Urothelium cell line (cell line): ENCODE data around the gene MGME1.
"Not testable (repeated sequence)": the region's sequence is repeated elsewhere in the genome, so short reads cannot be mapped to it uniquely, and the experiment has no call there.

Experiments used
- DNase-seq: peaks from one replicate; pipeline ENCODE4 v3.0.0; 2011; ENCODE audit warnings: low spot score, mixed read lengths
- FAIRE-seq: peaks from 2 replicates; lab custom pipeline; 2011; peaks lifted over from hg19 to GRCh38; lab: Jason Lieb, UNC

Gene MGME1

DNA sequence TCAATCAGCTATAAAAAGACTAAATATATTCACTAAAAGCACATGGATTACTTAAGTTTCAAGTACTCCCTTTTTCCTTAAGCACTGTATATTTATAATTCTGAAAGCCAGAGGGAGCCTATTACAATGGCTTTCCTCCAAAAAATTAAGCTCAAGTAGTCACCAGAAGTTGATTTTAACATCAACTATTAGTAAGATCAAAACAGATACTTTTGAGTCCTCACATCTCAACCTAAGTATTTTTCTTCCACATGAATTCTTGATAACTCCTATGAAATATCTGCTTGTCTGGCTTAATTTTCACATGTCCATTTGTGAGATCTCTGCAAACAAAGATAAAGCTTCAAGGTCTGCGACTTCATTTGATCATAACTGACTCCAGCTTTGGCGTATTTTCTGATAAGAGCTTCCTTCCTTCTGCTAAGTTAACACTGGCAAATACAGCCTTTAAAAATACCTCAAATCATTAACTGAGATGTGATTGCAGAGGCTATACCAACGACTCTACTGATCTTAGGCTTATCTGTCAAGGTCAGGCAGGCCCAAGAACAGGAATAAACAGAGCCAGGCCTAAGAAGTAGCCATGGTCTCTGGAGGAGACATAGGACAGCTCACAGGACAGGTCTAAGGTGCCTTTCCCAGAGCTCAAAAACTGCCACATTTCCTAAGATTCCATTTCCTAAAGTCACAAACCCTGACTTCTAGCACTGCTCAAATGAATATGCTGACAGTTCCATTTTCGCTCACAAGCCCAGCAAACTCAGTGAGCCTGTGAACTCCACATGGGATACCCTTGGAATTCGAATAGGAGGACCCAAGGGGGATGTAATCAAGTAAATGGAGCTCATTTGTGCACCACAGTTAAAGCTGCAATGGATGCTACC lies 10.2 kb upstream of the MGME1 start:
- DNase-seq = no peak
- no peak for FAIRE-seq

DNA sequence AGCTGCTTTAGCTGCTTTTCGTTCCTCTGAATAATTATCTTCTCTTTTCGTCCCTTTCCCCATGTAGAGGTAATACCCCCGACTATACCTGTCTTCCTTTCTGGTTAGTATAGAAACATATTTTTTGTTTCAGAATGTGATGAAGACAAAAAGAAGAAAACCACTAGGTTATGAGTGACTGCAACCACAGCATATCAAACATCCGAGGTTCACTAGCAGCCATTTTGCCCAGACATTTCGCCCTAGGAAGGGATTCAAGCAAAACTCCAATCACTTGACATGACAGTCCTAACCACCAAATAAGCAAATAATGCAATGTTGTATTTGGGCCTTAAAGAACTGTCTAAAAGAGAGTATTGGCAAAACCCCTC lies 9.6 kb upstream of the MGME1 start:
- DNase-seq (no peak), FAIRE-seq (no peak)

- DNase-seq, FAIRE-seq: not testable (repeated sequence)
Observed at GRCh38 chr20:17960400-17960885, 8.4 kb upstream of the MGME1 start.

- no peak for DNase-seq
- no peak for FAIRE-seq
Observed at GRCh38 chr20:17960927-17961586, 7.8 kb upstream of the MGME1 start.

GRCh38 chr20:17961587-17961940 lies 7.3 kb upstream of the MGME1 start:
- DNase-seq (no peak), FAIRE-seq (no peak)

GRCh38 chr20:17963114-17963897 lies 5.5 kb upstream of the MGME1 start:
- DNase-seq (no peak), FAIRE-seq (no peak)

DNA sequence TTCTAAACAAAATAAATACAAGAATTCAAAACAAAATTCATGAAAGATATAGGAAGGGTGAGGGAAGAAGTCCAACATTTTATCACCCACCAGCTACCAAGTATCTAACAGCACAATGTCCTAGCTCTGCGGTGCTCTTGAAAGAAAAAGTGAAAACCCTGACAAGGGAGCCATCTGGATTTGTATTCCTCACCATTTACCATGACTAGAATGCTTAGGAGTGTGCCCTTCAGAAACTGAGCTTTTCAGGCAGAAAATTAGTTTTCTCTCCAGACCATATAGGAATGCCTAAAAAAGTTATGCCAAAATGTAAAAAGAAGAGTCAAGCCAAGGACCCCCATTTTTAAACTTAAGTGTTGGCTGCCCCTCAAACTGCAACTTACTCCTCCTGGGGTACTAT lies 4.7 kb upstream of the MGME1 start:
- DNase-seq (no peak), FAIRE-seq (no peak)

DNA sequence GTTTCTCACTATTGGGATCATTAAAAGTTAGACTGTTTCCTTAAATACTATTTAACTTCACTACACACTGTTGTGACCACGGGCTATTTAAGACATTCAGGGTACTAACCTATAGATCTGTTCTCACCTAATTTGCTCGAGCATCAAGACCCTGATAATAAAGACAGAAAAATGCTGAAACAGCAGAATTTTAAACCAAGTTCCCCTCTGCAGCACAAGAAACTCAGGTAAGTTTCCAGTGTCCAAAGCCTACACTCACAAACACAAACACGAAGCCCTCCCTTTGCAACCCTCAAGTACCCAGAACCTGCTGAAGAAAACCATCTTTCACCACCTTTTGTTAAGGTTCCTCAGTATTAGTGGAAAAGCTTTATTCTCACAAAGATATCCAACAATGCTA lies 4.2 kb upstream of the MGME1 start:
- DNase-seq (no peak), FAIRE-seq (no peak)

- no peak for DNase-seq
Observed at GRCh38 chr20:17965042-17965697, 3.6 kb upstream of the MGME1 start.

GRCh38 chr20:17966432-17967310 lies 2.1 kb upstream of the MGME1 start:
- FAIRE-seq (no peak), DNase-seq (peak; percentile 21)

More at GRCh38 chr20:17965042-17965697, 3.6 kb upstream of the MGME1 start:
- no peak for FAIRE-seq

DNA sequence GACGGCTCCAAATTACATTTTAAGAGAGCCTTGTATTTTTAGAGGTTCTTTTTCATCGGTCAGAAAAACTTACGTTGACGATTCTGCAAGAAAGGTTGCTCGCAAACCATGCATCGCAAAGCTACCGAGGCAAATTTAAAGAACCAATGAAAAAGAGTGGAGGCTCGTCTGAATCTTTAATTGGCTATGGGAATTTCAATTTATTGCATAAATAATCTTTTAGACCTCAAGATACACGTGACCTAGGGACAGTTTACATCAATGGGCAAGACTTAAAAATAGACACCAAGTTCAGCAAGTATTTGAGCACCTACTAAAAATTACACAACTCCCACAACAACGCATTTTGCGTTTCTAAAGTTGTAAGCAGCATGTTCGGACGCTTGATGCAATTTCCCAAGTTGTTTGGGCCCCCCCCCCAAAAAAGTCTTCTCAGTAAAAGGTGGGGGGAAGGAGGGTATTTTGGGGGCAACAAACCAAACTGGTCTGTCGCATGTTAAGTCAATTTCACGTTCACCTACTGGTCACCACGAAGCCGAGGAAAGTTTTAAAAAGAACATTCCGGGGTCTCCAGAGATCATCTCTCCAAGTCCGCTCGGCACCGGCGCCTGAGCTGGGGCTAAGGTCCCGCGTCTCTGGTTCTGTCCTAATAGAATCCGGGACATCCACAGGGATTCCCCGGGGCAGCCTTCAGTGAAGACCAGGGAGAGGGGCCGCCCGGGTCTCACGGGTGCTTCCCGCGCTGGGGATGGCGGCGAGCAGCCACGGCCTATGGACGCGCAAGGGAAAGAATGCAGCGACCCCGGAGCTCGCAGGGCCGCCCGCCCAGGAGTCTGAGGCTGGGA lies 1.1 kb upstream of the MGME1 start:
- no peak for DNase-seq
- no peak for FAIRE-seq

DNA sequence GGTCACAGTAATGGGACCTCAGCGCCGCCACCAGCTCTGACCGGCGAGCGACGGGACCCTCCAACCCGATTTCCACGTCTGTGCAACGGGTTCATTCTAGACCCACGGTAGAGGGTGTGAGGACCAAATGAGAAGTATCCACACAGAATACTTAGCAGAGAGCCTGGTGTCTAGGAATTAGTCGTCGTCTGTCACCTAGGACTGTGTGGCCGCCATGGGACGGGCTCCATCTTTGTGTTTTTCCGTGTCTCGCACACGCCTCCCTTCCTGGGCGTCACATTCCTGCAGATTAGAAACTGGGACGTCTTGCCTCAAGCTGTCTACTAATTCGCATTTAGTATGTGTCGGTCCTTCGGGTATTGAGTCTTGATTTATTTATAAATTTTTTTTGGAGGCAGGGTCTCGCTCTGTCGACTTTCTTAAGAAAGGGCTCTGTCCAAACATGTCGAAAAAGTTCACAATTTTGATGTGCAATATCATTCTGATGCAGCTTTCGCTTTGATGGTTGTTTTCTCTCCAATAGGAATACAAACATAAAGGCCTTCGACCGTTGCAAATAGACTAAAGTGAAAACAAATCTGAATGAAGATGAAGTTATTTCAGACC lies 563 bp downstream of the MGME1 start:
- no peak for FAIRE-seq

DNA sequence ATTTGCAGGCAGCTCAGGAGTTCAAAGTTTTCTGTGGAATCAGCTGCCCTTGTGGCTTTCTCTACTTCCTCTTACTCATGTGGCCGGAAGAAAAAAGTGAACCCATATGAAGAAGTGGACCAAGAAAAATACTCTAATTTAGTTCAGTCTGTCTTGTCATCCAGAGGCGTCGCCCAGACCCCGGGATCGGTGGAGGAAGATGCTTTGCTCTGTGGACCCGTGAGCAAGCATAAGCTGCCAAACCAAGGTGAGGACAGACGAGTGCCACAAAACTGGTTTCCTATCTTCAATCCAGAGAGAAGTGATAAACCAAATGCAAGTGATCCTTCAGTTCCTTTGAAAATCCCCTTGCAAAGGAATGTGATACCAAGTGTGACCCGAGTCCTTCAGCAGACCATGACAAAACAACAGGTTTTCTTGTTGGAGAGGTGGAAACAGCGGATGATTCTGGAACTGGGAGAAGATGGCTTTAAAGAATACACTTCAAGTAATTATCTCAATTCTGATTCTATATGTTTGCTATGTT lies 1.1 kb downstream of the MGME1 start:
- FAIRE-seq (no peak), DNase-seq (peak; percentile 17)

More for the DNA sequence above, 563 bp downstream of the MGME1 start:
- peak; percentile 47 for DNase-seq

DNA sequence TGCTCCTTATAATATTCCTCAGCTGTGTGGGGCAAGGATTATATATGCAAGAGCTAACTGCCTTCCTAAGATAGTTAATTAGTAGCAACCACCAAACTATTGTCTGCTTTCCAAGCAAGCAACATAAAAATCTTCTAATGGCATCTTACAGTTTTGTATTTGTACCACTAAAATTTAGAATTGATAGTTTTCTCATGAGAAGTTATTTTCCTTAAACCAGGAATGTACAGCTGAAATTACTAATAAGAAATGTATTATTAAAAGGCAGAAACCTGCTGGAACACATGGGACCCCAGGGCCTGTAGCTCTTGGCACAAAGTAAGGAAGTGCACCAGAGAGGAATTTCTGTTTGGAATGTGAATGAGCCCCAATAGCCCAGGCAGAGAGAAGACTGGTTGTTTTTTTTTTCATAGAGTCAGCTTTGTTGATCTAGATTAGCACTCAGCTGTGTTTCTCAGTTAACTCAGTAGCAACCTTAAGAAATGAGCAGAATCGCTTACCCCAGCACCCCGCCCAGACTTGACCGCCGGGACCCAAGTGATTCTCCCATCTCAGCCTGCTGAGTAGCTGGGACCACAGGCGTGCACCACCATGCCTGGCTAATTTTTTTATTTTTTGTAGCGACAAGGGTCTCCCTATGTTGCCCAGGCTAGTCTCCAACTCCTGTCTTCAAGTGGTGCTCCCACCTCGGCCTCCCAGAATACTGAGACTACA lies 2.6 kb downstream of the MGME1 start:
- DNase-seq = no peak
- FAIRE-seq = no peak

DNA sequence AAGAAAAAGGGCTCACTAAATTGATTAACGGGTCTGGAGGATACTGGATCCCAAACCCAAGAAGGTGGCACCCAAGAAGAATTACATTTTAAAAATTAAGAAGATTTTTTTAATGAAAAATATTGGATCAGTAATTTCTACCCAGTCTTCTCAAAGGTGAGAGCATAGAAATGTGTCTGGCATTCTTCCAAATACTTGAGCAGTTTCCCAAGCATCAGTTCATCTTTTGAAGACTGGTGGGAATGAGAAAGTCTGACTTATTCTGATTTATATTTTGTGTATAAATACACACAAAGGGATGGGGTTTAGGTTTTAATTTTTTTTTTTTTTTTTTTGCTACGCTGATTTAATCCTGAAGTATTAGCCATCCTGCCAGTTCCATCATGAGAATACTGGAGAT lies 3.3 kb downstream of the MGME1 start:
- DNase-seq = no peak
- FAIRE-seq = no peak

DNA sequence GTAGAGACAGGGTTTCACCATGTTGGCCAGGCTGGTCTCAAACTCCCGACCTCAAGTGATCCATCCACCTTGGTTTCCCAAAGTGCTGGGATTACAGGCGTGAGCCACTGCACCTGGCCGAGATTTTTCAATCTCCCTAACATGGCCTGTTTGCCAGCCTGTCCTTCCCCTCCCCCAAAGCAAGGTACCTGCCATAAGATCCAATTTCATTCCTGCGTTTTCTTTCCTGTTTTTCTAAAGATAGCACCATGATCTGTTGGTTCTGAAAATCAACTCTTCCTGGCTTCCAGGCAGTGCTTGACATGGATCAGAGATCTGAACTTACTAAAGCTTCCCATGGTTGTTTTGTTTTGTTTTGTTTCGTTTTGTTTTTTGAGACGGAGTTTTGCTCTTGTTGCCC lies 7.5 kb downstream of the MGME1 start:
- DNase-seq = no peak
- no peak for FAIRE-seq

DNA sequence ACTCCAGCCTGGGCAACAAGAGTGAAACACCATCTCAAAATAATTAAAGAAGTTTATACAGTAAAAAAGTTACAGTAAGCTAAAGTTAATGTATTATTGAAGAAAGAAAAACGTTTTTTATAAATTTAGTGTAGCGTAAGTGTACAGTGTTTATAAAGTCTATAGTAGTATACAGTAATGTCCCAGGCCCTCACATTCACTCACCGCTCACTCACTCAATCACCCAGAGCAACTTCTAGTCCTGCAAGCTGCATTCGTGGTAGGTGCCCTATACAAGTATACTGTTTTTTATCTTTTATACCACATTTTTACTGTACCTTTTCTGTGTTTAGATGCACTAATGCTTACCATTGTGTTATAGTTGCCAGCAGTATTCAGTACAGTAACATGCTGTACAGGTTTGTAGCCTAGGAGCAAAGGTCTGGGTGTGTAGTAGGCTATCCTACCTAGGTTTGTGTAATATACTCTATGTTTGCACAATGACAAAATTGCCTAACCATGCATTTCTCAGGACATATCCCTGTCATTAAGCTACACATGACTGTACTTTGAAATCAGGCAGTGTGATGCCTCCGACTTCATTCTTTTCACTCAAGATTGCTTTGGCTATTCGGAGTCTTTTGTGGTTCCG lies 16.7 kb downstream of the MGME1 start:
- FAIRE-seq = no peak
- no peak for DNase-seq
